WERI-Rb-1 (cell line): ENCODE measurements around the gene NOLC1.
"Not testable (repeated sequence)": the region's sequence is repeated elsewhere in the genome, so short reads cannot be mapped to it uniquely, and the experiment has no call there.

ENCODE experiments used
- DNase-seq: peaks from one replicate; pipeline ENCODE4 v3.0.0-alpha.2; 2020
- H3K27ac ChIP-seq: fragments of 250-450 bp; sonication (Bioruptor Pico); 2 replicates; pipeline ENCODE4 v1.5.1; 2020; ENCODE audit warnings: mild to moderate bottlenecking, moderate library complexity
- H3K27me3 ChIP-seq: fragments of 250-450 bp; sonication (Bioruptor Pico); 2 replicates; pipeline ENCODE4 v1.5.1; 2021; ENCODE audit warnings: mild to moderate bottlenecking, low read depth, moderate library complexity; ENCODE audit not compliant: insufficient read depth, severe bottlenecking
- H3K36me3 ChIP-seq: fragments of 250-450 bp; sonication (Bioruptor Pico); 2 replicates; pipeline ENCODE4 v1.5.1; 2020; ENCODE audit warnings: mild to moderate bottlenecking, moderate library complexity
- H3K4me3 ChIP-seq: 2 replicates; pipeline ENCODE4 v1.5.1; 2011; ENCODE audit warnings: low read depth, mild to moderate bottlenecking, control low read depth, low read length
- H3K9me3 ChIP-seq: fragments of 250-450 bp; sonication (Bioruptor Pico); 2 replicates; pipeline ENCODE4 v1.5.1; 2021; ENCODE audit warnings: mild to moderate bottlenecking, moderate library complexity; ENCODE audit not compliant: severe bottlenecking
- TF ChIP-seq, protein P1 (sequence below): IDR thresholded peaks from 2 replicates; pipeline ENCODE4 v1.5.1; 2011; ENCODE audit warnings: low read depth, mild to moderate bottlenecking, control low read depth, inconsistent platforms, low read length

The NOLC1 gene

DNA sequence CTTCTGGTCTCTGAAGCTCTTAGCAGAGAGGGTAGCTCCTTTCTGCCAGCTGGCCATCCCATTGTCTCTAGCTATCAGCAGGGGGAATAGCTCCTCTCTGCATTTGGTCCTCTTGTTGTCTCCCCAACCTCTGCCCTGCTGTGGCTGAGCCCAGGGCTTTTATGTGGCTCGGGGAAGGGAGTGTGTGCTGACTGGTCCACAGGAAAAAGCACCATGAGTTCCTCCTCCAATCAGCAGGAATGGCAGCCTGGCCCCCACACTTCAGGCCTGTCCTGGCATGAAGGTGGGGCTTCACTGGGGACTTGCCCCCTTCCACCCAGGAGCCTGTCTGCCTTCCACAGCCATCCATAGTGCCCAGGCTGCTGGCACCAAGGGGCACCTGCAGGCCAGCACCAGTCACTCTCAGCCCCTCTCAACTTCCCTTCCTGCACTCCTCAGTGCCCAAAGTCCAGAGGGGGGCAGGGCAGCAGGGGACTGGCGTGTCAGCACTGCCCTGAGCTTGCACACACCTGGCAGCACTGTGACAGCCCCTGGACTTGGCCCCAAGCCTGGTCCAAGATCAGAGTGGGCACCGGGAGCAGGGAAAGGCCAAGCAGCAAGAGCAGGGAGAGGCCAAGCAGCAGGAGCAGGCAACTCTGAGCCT is 36.2 kb downstream of the NOLC1 start:
- H3K4me3 ChIP-seq = no peak overlapping the region
- no peak overlapping the region for H3K27ac ChIP-seq
- DNase-seq = no peak
- no peaks in the 10 kb centered on the region for H3K27me3 ChIP-seq
- peaks cover 8% of the 10 kb centered on the region for H3K9me3 ChIP-seq
- TF ChIP-seq, protein P1, sequence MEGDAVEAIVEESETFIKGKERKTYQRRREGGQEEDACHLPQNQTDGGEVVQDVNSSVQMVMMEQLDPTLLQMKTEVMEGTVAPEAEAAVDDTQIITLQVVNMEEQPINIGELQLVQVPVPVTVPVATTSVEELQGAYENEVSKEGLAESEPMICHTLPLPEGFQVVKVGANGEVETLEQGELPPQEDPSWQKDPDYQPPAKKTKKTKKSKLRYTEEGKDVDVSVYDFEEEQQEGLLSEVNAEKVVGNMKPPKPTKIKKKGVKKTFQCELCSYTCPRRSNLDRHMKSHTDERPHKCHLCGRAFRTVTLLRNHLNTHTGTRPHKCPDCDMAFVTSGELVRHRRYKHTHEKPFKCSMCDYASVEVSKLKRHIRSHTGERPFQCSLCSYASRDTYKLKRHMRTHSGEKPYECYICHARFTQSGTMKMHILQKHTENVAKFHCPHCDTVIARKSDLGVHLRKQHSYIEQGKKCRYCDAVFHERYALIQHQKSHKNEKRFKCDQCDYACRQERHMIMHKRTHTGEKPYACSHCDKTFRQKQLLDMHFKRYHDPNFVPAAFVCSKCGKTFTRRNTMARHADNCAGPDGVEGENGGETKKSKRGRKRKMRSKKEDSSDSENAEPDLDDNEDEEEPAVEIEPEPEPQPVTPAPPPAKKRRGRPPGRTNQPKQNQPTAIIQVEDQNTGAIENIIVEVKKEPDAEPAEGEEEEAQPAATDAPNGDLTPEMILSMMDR = no peak
- H3K36me3 ChIP-seq = no peaks in the 10 kb centered on the region

DNA sequence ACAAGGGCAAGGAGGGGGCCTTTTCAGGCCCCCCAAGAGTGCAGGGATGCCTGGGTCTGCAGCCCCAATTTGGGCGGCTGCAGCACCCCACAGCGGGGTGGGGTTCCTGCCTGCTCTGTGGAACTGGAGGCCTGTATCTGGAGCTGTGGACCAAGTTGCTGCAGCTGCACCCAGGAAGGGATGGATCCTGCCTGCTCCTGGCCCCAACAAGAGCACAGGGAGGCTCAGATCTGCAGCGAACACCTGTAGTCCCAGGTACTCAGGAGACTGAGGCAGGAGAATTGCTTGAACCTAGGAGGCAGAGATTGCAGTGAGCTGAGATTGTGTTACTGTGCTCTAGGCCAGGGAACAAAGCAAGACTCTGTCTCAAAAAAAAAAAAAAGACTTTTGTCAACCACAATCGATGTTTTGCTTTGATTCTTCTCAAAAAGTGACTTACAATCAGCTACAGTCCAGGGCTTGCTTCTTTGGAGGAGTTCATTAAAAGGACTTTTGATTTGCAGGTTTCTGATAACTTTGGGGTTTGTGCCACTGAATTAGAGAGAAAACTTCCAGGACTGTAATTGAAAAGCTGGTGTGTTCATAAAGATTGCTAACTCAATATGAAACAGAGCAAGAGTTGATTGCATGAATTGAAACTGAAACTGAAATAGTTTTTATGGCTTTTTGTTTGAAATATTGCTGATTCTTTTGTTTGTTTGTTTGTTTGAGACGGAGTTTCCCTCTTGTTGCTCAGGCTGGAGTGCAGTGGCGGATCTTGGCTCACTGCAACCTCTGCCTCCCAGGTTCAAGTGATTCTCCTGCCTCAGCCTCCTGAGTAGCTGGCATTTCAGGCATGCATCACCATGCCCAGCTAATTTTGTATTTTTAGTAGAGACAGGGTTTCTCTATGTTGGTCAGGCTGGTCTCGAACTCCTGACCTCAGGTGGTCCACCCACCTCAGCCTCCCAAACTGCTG is 37.0 kb downstream of the NOLC1 start:
- H3K9me3 ChIP-seq, DNase-seq: not testable (repeated sequence)

DNA sequence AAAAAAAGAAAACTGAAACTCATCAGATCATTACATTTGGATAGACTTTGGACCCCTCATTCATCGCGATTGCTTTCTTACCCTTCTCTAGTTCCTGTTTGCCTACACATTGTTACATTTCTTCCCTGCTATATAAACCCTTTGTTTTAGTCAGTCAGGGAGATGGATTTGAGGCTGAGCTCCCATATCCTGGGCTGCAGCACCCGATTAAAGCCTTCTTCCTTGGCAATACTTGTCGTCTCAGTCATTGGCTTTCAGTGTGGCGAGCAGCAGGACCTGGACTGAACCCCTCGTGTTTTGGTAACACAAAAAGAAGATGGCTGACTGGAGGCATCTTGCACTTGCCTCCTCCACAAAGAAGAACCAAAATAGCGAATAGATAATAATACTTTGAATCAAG is 39.8 kb downstream of the NOLC1 start:
- TF ChIP-seq, protein P1 = no peak
- DNase-seq = no peak
- H3K4me3 ChIP-seq = no peak overlapping the region
- H3K36me3 ChIP-seq = no peaks in the 10 kb centered on the region
- H3K27ac ChIP-seq = no peak overlapping the region
- H3K9me3 ChIP-seq = peaks cover 3% of the 10 kb centered on the region
- no peaks in the 10 kb centered on the region for H3K27me3 ChIP-seq

More for the DNA sequence above, 37.0 kb downstream of the NOLC1 start:
- H3K4me3 ChIP-seq, H3K27me3 ChIP-seq, H3K36me3 ChIP-seq, H3K27ac ChIP-seq: not testable (repeated sequence)

DNA sequence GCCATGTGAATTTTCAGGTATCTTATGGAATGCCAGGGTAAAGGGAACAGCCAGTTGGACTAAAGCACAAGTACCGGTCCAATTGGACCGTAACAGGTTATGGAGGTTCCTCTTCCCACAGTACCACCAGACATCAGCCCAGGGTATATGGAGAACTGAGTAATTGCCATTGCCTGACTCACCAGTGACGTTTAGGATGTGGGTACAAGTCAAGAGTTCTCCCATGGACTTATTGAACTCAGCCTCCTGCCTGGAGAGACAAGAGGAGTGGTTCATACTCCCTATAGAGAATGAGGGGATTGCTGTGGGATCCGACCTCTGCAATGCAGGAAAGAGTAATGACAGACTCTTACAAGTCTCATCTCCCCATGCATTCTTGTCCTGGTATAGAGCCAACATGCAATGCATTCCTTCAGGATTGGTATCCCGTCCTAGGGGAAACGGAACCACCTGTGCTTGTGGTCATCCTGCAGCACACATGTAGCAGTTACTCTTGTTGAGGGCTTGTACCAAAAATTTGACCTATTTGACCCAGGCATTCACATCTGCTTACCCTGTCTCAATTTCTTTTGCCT is 43.2 kb downstream of the NOLC1 start:
- Histone ChIP-seq H3K9me3 (peaks cover 7% of the 10 kb centered on the region), H3K27ac (no peak overlapping the region), H3K36me3 (no peaks in the 10 kb centered on the region), H3K4me3 (no peak overlapping the region), H3K27me3 (no peaks in the 10 kb centered on the region)
- TF ChIP-seq, protein P1 = no peak
- DNase-seq = no peak

DNA sequence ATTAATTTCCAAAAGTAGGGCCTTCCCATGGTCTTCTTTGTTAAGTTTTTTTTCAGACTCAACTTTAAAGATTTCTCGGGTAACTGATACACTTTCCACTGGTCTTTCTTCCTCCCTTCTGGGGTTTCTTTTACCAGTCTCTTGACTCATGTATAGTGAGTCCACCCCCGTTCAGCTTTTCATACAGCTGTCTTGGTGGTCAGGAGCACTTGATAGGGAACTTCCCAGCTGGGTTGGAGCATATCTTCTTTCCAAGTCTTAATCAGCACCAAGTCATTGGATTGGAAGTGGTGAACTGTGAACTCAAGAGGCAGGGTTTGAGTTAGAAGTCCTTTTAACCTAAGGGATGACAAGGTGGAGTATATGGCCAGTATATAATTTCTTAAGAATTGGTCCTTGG is 44.7 kb downstream of the NOLC1 start:
- peaks cover 5% of the 10 kb centered on the region for H3K9me3 ChIP-seq
- TF ChIP-seq, protein P1 = no peak
- no peaks in the 10 kb centered on the region for H3K36me3 ChIP-seq
- H3K27ac ChIP-seq = no peak overlapping the region
- no peaks in the 10 kb centered on the region for H3K27me3 ChIP-seq
- DNase-seq = no peak
- H3K4me3 ChIP-seq = no peak overlapping the region

DNA sequence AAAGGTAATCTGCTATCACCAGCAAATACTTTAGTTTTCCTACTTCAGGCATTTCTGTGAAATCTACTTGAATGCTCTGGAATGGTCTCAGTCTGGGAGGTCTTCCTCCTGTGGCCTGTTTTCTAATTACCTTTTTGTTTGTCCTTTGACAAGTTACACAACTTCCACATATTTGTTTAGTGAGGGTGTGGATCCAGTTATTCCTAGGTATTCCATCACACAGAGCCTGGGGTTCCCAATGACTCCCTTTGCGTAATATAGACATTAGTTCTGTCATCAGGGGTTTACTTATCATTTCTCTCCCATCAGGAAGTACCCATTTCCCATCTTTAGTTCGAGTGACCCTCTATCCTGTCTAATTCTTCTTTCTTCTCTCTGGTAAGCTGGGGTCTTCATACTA is 45.8 kb downstream of the NOLC1 start:
- Histone ChIP-seq H3K9me3 (peaks cover 5% of the 10 kb centered on the region), H3K36me3 (no peaks in the 10 kb centered on the region), H3K4me3 (no peak overlapping the region), H3K27me3 (no peaks in the 10 kb centered on the region), H3K27ac (no peak overlapping the region)
- no peak for DNase-seq
- TF ChIP-seq, protein P1 = no peak
